ENCODE measurements around the gene XRCC3.

Gene XRCC3

GRCh38 chr14:103738166-103738565 is 22.9 kb upstream of the XRCC3 start:
- no peak for DNase-seq

GRCh38 chr14:103737432-103738045 is 22.3 kb upstream of the XRCC3 start:
- no peak for DNase-seq

GRCh38 chr14:103736546-103737431 is 21.5 kb upstream of the XRCC3 start:
- DNase-seq, result no peak

GRCh38 chr14:103735815-103736545 is 20.7 kb upstream of the XRCC3 start:
- no peak for DNase-seq

- no peak for DNase-seq
Measured at GRCh38 chr14:103735439-103735814, 20.2 kb upstream of the XRCC3 start.

GRCh38 chr14:103735022-103735421 is 19.8 kb upstream of the XRCC3 start:
- DNase-seq, result no peak

GRCh38 chr14:103734081-103734888 is 19.0 kb upstream of the XRCC3 start:
- DNase-seq, result no peak

GRCh38 chr14:103733651-103734050 is 18.4 kb upstream of the XRCC3 start:
- no peak for DNase-seq

- DNase-seq, result no peak
Measured at GRCh38 chr14:103732868-103733620, 17.8 kb upstream of the XRCC3 start.

GRCh38 chr14:103731916-103732867 is 16.9 kb upstream of the XRCC3 start:
- no peak for DNase-seq

GRCh38 chr14:103731481-103731880 is 16.2 kb upstream of the XRCC3 start:
- no peak for DNase-seq

GRCh38 chr14:103730490-103731035 is 15.3 kb upstream of the XRCC3 start:
- no peak for DNase-seq

GRCh38 chr14:103729496-103730448 is 14.5 kb upstream of the XRCC3 start:
- no peak for DNase-seq

GRCh38 chr14:103728721-103729120 is 13.5 kb upstream of the XRCC3 start:
- DNase-seq, result no peak

GRCh38 chr14:103728141-103728540 is 12.9 kb upstream of the XRCC3 start:
- no peak for DNase-seq

- no peak for DNase-seq
Measured at GRCh38 chr14:103727313-103727980, 12.2 kb upstream of the XRCC3 start.

- DNase-seq, result no peak
Measured at GRCh38 chr14:103726474-103726873, 11.2 kb upstream of the XRCC3 start.

GRCh38 chr14:103725739-103726395 is 10.6 kb upstream of the XRCC3 start:
- DNase-seq, result no peak

Measured in NCI-H146 (cell line).